GM19467 (cell line): ENCODE results near the gene FSCN2.
"Not testable (repeated sequence)": the region's sequence is repeated elsewhere in the genome, so short reads cannot be mapped to it uniquely, and the experiment has no call there.

ENCODE experiments used
- ATAC-seq: cut with Tn5 transposase; IDR thresholded peaks from one replicate; pipeline ENCODE4 v1.9.1; 2021; ENCODE audit warnings: mild to moderate bottlenecking, moderate library complexity; ENCODE audit not compliant: unreplicated experiment

The FSCN2 gene

GRCh38 chr17:81573794-81574642, 45.8 kb downstream of the FSCN2 start:
- ATAC-seq: no peak

GRCh38 chr17:81574643-81574956, 46.4 kb downstream of the FSCN2 start:
- no peak for ATAC-seq

- no peak for ATAC-seq
Measured at GRCh38 chr17:81575836-81576235, 47.7 kb downstream of the FSCN2 start.

- no peak for ATAC-seq
Measured at GRCh38 chr17:81576621-81577277, 48.6 kb downstream of the FSCN2 start.

- ATAC-seq: no peak
Measured at GRCh38 chr17:81577278-81578000, 49.3 kb downstream of the FSCN2 start.

- no peak for ATAC-seq
Measured at GRCh38 chr17:81578038-81578441, 49.9 kb downstream of the FSCN2 start.

- no peak for ATAC-seq
Measured at GRCh38 chr17:81578561-81579225, 50.5 kb downstream of the FSCN2 start.

- ATAC-seq: no peak
Measured at GRCh38 chr17:81579298-81579697, 51.1 kb downstream of the FSCN2 start.

- ATAC-seq: no peak
Measured at GRCh38 chr17:81579821-81580321, 51.7 kb downstream of the FSCN2 start.

- ATAC-seq: no peak
Measured at GRCh38 chr17:81580481-81580880, 52.3 kb downstream of the FSCN2 start.

GRCh38 chr17:81581758-81582157, 53.6 kb downstream of the FSCN2 start:
- no peak for ATAC-seq

- no peak for ATAC-seq
Measured at GRCh38 chr17:81582341-81582740, 54.2 kb downstream of the FSCN2 start.

- ATAC-seq: no peak
Measured at GRCh38 chr17:81582749-81583148, 54.6 kb downstream of the FSCN2 start.

- ATAC-seq: no peak
Measured at GRCh38 chr17:81583589-81584342, 55.6 kb downstream of the FSCN2 start.

- not testable (repeated sequence) for ATAC-seq
Measured at GRCh38 chr17:81584771-81585170, 56.6 kb downstream of the FSCN2 start.

GRCh38 chr17:81586096-81586495, 57.9 kb downstream of the FSCN2 start:
- ATAC-seq: no peak
